ENCODE measurements around the gene SPTBN5. TPM values are rescaled to one million over a fixed set of nuclear protein-coding genes. Genes with fewer than 3 reads are reported as not detected.

SPTBN5 gene
- total RNA-seq, 1 experiment from 2014 or later, result 3.2 TPM

- TF ChIP-seq CTCF (conservative IDR thresholded peaks at IDR 0.05; ENCODE audit: low read depth, low read length) (no peak), EZH2 (IDR thresholded peaks at IDR 0.05; ENCODE audit: borderline replicate concordance, low read depth, low read length, poor library complexity, severe bottlenecking) (no peak)
- DNase-seq (ENCODE audit: low spot score), result no peak
- no peaks in the 10 kb centered on the region for H3K27me3 ChIP-seq (replicated peaks; ENCODE audit: insufficient read depth, low read depth, low read length, poor library complexity)
- peaks cover 2% of the 10 kb centered on the region for H3K36me3 ChIP-seq (ENCODE audit: insufficient read depth, low read length, poor library complexity, severe bottlenecking)
- no TSS peak for BruUV-seq (replicated peaks)
- ChIA-PET POLR2A (ENCODE audit: low non-redundant PET) (no interaction called here), CTCF (no interaction called here)
- no peak overlapping the region for H3K27ac ChIP-seq (ENCODE audit: low read depth, low read length, poor library complexity, severe bottlenecking)
- H3K4me3 ChIP-seq (ENCODE audit: low read depth, low read length, poor library complexity, severe bottlenecking), result no peak overlapping the region
- no peaks in the 10 kb centered on the region for H3K4me1 ChIP-seq (ENCODE audit: insufficient read depth, low read length, poor library complexity, severe bottlenecking)
- intact Hi-C loops (cut with micrococcal nuclease; ENCODE audit: unreplicated experiment), result no loop called here
- H3K9me3 ChIP-seq (ENCODE audit: low read depth, low read length, poor library complexity, severe bottlenecking), result no peaks in the 10 kb centered on the region
Measured at GRCh38 chr15:41804361-41804760, 89.5 kb downstream of the SPTBN5 start.

- TF ChIP-seq EZH2 (IDR thresholded peaks at IDR 0.05; ENCODE audit: borderline replicate concordance, low read depth, low read length, poor library complexity, severe bottlenecking) (no peak), CTCF (conservative IDR thresholded peaks at IDR 0.05; ENCODE audit: low read depth, low read length) (no peak)
- H3K27ac ChIP-seq (ENCODE audit: low read depth, low read length, poor library complexity, severe bottlenecking), result no peak overlapping the region
- CTCF ChIA-PET, result no interaction called here
- POLR2A ChIA-PET (ENCODE audit: low non-redundant PET), result no interaction called here
- no TSS peak for BruUV-seq (replicated peaks)
- intact Hi-C loops (cut with micrococcal nuclease; ENCODE audit: unreplicated experiment), result no loop called here
- H3K4me3 ChIP-seq (ENCODE audit: low read depth, low read length, poor library complexity, severe bottlenecking), result no peak overlapping the region
- peaks cover 7% of the 10 kb centered on the region for H3K4me1 ChIP-seq (ENCODE audit: insufficient read depth, low read length, poor library complexity, severe bottlenecking)
- H3K9me3 ChIP-seq (ENCODE audit: low read depth, low read length, poor library complexity, severe bottlenecking), result no peaks in the 10 kb centered on the region
- H3K27me3 ChIP-seq (replicated peaks; ENCODE audit: insufficient read depth, low read depth, low read length, poor library complexity), result no peaks in the 10 kb centered on the region
- no peak for DNase-seq (ENCODE audit: low spot score)
- peaks cover 2% of the 10 kb centered on the region for H3K36me3 ChIP-seq (ENCODE audit: insufficient read depth, low read length, poor library complexity, severe bottlenecking)
Measured at GRCh38 chr15:41801850-41802455, 91.9 kb downstream of the SPTBN5 start.

- Histone ChIP-seq H3K4me1 (ENCODE audit: insufficient read depth, low read length, poor library complexity, severe bottlenecking) (peaks cover 14% of the 10 kb centered on the region), H3K36me3 (ENCODE audit: insufficient read depth, low read length, poor library complexity, severe bottlenecking) (peaks cover 2% of the 10 kb centered on the region), H3K9me3 (ENCODE audit: low read depth, low read length, poor library complexity, severe bottlenecking) (no peaks in the 10 kb centered on the region), H3K27me3 (replicated peaks; ENCODE audit: insufficient read depth, low read depth, low read length, poor library complexity) (no peaks in the 10 kb centered on the region), H3K4me3 (ENCODE audit: low read depth, low read length, poor library complexity, severe bottlenecking) (no peak overlapping the region), H3K27ac (ENCODE audit: low read depth, low read length, poor library complexity, severe bottlenecking) (no peak overlapping the region)
- ChIA-PET POLR2A (ENCODE audit: low non-redundant PET) (no interaction called here), CTCF (no interaction called here)
- no peak for DNase-seq (ENCODE audit: low spot score)
- BruUV-seq (replicated peaks), result no TSS peak
- TF ChIP-seq CTCF (conservative IDR thresholded peaks at IDR 0.05; ENCODE audit: low read depth, low read length), result no peak
- no peak for TF ChIP-seq EZH2 (IDR thresholded peaks at IDR 0.05; ENCODE audit: borderline replicate concordance, low read depth, low read length, poor library complexity, severe bottlenecking)
- intact Hi-C loops (cut with micrococcal nuclease; ENCODE audit: unreplicated experiment), result no loop called here
Measured at GRCh38 chr15:41801185-41801584, 92.7 kb downstream of the SPTBN5 start.

Data from A673 (cell line).